K562 (cell line): ENCODE data around the gene SLC9A1. TPM values are rescaled to one million over a fixed set of nuclear protein-coding genes. Genes with fewer than 3 reads are reported as not detected.

Experiments used
- BMI1 ChIP-seq: fragments of 150-350 bp; IDR thresholded peaks from 2 replicates; pipeline ENCODE4 v1.6.1; 2014; ENCODE audit warnings: low read length
- CGGBP1 ChIP-seq: fragments of 250-450 bp; sonication (Bioruptor Pico); IDR thresholded peaks from 2 replicates; pipeline ENCODE4 v1.9.0; 2021; ENCODE audit warnings: mild to moderate bottlenecking
- FOXP1 ChIP-seq: sonication (generic); formaldehyde crosslinking; IDR thresholded peaks from 2 replicates; pipeline ENCODE4 v1.8.0; 2022; ENCODE audit warnings: mild to moderate bottlenecking, missing genetic modification reagents
- GABPA ChIP-seq: fragments of 200-800 bp; sonication (Bioruptor generic); conservative IDR thresholded peaks from 2 replicates; pipeline ENCODE4 v1.6.1; 2016; ENCODE audit warnings: low read depth, missing genetic modification characterization, missing compliant biosample characterization
- IFI16 ChIP-seq: fragments of 250-450 bp; sonication (Bioruptor Pico); IDR thresholded peaks from 2 replicates; pipeline ENCODE4 v2.1.2; 2022; ENCODE audit warnings: mild to moderate bottlenecking, inconsistent platforms
- ILF3 ChIP-seq: fragments of 450-650 bp; IDR thresholded peaks from 2 replicates; pipeline ENCODE4 v1.6.1; 2018; ENCODE audit warnings: antibody characterized with exemption, mild to moderate bottlenecking, moderate library complexity, borderline replicate concordance
- MIER1 ChIP-seq: fragments of 450-650 bp; IDR thresholded peaks from 2 replicates; pipeline ENCODE4 v1.6.1; 2016; ENCODE audit warnings: antibody characterized with exemption, mild to moderate bottlenecking, low read depth
- PHF8 ChIP-seq: fragments of 200-600 bp; sonication (generic); IDR thresholded peaks from 2 replicates; pipeline ENCODE4 v1.6.1; 2012; ENCODE audit warnings: mixed run types, mild to moderate bottlenecking, inconsistent platforms, low read length, moderate library complexity, borderline replicate concordance
- POLR2B ChIP-seq: fragments of 450-650 bp; IDR thresholded peaks from 2 replicates; pipeline ENCODE4 v1.6.1; 2018; ENCODE audit warnings: low read depth; ENCODE audit not compliant: partially characterized antibody
- RBM25 ChIP-seq: fragments of 200-400 bp; formaldehyde crosslinking; IDR thresholded peaks from 2 replicates; pipeline ENCODE4 v1.6.1; 2018; ENCODE audit warnings: low read length, low read depth, moderate library complexity; ENCODE audit not compliant: severe bottlenecking
- RFX5 ChIP-seq: IDR thresholded peaks from 2 replicates; pipeline ENCODE4 v1.6.1; 2011; ENCODE audit warnings: low read depth, mild to moderate bottlenecking, improper control_type of control experiment, low read length
- RREB1 ChIP-seq: fragments of 250-450 bp; sonication (Bioruptor Pico); IDR thresholded peaks from 2 replicates; pipeline ENCODE4 v1.4.0; 2020
- TFAM ChIP-seq: fragments of 250-450 bp; sonication (Bioruptor Pico); conservative IDR thresholded peaks from 2 replicates; pipeline ENCODE4 v1.5.0; 2021; ENCODE audit warnings: mild to moderate bottlenecking, moderate library complexity
- ZFP30 ChIP-seq: fragments of 250-450 bp; sonication (Bioruptor Pico); IDR thresholded peaks from 2 replicates; pipeline ENCODE4 v1.8.0; 2022; ENCODE audit warnings: moderate library complexity, mild to moderate bottlenecking, inconsistent platforms, borderline replicate concordance
- ZNF239 ChIP-seq: fragments of 250-450 bp; sonication (Bioruptor Pico); IDR thresholded peaks from 2 replicates; pipeline ENCODE4 v1.4.0; 2020; ENCODE audit warnings: mild to moderate bottlenecking
- polyA plus RNA-seq, 8 experiments: library from polyadenylated mRNA; depleted of rRNA in 4 of 8; stranded (reverse) in 5 of 8; unstranded in 3 of 8; fragments of >200 nt; fragmentation: Nextera tagmentation in 2 of 8; fragmentation: Illumina TruSeq in 1 of 8; extraction: Ambion mirVana in 2 of 8; extraction: Trizol in 1 of 8; gene quantifications; 2 replicates each; pipeline versions ENCODE4 v1.2.1 to v1.2.3, GENCODE V29; 2011 to 2014; ENCODE audit warnings: inconsistent platforms in 1 of 8, missing spikeins in 1 of 8
- total RNA-seq, 7 experiments: library from RNA; depleted of rRNA in 6 of 7; stranded (reverse); fragments of >200 nt in 6 of 7; fragmentation: Illumina TruSeq in 2 of 7; extraction: Trizol in 2 of 7; gene quantifications; 2 replicates each; pipeline versions ENCODE4 v1.2.1 to v1.2.3, GENCODE V29; 2011 to 2021; ENCODE audit warnings: low replicate concordance in 1 of 7
- TF ChIP-seq, protein P1 (sequence below): sonication (generic); formaldehyde crosslinking; IDR thresholded peaks from 2 replicates; pipeline ENCODE4 v1.8.0; 2023; ENCODE audit warnings: missing genetic modification reagents, mild to moderate bottlenecking, borderline replicate concordance

The SLC9A1 gene
- total and polyA plus RNA-seq, 9 of the 15 experiments (the other 6 are each of a cell fraction or from before 2014, with no cell fraction given), result 0.59 to 14.4 (median 2.0) TPM

DNA sequence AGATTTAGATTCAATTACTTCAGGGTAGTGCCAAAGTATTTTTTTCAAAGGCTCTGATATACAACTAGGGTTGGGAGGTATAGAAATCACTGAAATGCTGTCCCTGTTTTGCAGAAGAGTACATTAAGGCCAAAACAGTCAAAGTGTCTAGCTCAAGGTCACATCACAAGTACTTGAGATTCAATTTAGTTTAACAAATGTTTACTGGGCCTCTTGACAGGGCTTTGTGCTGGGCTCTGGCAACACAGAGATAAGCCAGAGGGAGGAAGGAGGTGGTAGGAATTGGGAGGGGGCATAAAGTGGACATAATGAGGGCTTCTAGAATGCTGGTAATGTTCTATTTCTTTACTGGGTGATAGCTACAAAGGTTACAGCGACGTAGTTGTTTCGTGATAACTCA, 2.3 kb upstream of the SLC9A1 start (continued):
- TF ChIP-seq ZFP30 (no peak), TFAM (CRISPR knock-in tag) (no peak), MIER1 (no peak), IFI16 (CRISPR knock-in tag) (no peak), ZNF239 (CRISPR knock-in tag) (no peak), POLR2B (no peak), RREB1 (no peak), CGGBP1 (CRISPR knock-in tag) (no peak), ILF3 (no peak), PHF8 (no peak), GABPA (tag) (no peak), BMI1 (no peak), FOXP1 (CRISPR knock-in tag) (no peak), RBM25 (peak; percentile 52), RFX5 (no peak)
- TF ChIP-seq, protein P1, sequence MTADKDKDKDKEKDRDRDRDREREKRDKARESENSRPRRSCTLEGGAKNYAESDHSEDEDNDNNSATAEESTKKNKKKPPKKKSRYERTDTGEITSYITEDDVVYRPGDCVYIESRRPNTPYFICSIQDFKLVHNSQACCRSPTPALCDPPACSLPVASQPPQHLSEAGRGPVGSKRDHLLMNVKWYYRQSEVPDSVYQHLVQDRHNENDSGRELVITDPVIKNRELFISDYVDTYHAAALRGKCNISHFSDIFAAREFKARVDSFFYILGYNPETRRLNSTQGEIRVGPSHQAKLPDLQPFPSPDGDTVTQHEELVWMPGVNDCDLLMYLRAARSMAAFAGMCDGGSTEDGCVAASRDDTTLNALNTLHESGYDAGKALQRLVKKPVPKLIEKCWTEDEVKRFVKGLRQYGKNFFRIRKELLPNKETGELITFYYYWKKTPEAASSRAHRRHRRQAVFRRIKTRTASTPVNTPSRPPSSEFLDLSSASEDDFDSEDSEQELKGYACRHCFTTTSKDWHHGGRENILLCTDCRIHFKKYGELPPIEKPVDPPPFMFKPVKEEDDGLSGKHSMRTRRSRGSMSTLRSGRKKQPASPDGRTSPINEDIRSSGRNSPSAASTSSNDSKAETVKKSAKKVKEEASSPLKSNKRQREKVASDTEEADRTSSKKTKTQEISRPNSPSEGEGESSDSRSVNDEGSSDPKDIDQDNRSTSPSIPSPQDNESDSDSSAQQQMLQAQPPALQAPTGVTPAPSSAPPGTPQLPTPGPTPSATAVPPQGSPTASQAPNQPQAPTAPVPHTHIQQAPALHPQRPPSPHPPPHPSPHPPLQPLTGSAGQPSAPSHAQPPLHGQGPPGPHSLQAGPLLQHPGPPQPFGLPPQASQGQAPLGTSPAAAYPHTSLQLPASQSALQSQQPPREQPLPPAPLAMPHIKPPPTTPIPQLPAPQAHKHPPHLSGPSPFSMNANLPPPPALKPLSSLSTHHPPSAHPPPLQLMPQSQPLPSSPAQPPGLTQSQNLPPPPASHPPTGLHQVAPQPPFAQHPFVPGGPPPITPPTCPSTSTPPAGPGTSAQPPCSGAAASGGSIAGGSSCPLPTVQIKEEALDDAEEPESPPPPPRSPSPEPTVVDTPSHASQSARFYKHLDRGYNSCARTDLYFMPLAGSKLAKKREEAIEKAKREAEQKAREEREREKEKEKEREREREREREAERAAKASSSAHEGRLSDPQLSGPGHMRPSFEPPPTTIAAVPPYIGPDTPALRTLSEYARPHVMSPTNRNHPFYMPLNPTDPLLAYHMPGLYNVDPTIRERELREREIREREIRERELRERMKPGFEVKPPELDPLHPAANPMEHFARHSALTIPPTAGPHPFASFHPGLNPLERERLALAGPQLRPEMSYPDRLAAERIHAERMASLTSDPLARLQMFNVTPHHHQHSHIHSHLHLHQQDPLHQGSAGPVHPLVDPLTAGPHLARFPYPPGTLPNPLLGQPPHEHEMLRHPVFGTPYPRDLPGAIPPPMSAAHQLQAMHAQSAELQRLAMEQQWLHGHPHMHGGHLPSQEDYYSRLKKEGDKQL (CRISPR knock-in tag), result no peak
